Mucosa of gallbladder (tissue), 1 donor: ENCODE results near the gene KRTAP5-2. TPM values are rescaled to one million over a fixed set of nuclear protein-coding genes. Genes with fewer than 3 reads are reported as not detected.
"Not testable (repeated sequence)": the region's sequence is repeated elsewhere in the genome, so short reads cannot be mapped to it uniquely, and the experiment has no call there.

Source experiments
- DNase-seq: peaks from one replicate; pipeline ENCODE4 v3.0.0-alpha.2; 2020; ENCODE audit warnings: low spot score
- total RNA-seq: library from RNA; stranded (reverse); gene quantifications from one replicate; pipeline ENCODE4 v1.2.1, GENCODE V29; 2021
- donor health status: DM: no; HTN: no; CAD: no.

KRTAP5-2 gene
- total RNA-seq, 1 donor from 2014 or later = 0.26 TPM

- no peak for DNase-seq
Measured at GRCh38 chr11:1589996-1590395, 8.1 kb downstream of the KRTAP5-2 start.

GRCh38 chr11:1589191-1589963 is 8.7 kb downstream of the KRTAP5-2 start:
- DNase-seq = not testable (repeated sequence)

GRCh38 chr11:1586699-1587098 is 11.4 kb downstream of the KRTAP5-2 start:
- no peak for DNase-seq

- not testable (repeated sequence) for DNase-seq
Measured at GRCh38 chr11:1584661-1585370, 13.3 kb downstream of the KRTAP5-2 start, which contains the start of gene KRTAP5-1. Gene KRTAP5-1 (minus strand): TSS chr11:1585283. CDS start chr11:1585249, 34 bp downstream.

GRCh38 chr11:1582909-1583308 is 15.2 kb downstream of the KRTAP5-2 start:
- not testable (repeated sequence) for DNase-seq

GRCh38 chr11:1581976-1582375 is 16.1 kb downstream of the KRTAP5-2 start:
- no peak for DNase-seq

- DNase-seq = no peak
Measured at GRCh38 chr11:1576825-1577224, 21.3 kb downstream of the KRTAP5-2 start.

GRCh38 chr11:1575756-1576155 is 22.3 kb downstream of the KRTAP5-2 start:
- DNase-seq = not testable (repeated sequence)

GRCh38 chr11:1574933-1575242 is 23.2 kb downstream of the KRTAP5-2 start:
- DNase-seq = no peak

GRCh38 chr11:1574238-1574932 is 23.7 kb downstream of the KRTAP5-2 start:
- peak; percentile 61 for DNase-seq

- peak; percentile 79 for DNase-seq
Measured at GRCh38 chr11:1573903-1574237, 24.2 kb downstream of the KRTAP5-2 start.

GRCh38 chr11:1573077-1573902 is 24.8 kb downstream of the KRTAP5-2 start:
- DNase-seq = peak; percentile 48

GRCh38 chr11:1572197-1573076 is 25.7 kb downstream of the KRTAP5-2 start, which contains the start of gene DUSP8:
Gene DUSP8 (minus strand): TSS chr11:1572271. CDS start chr11:1565826, 6,445 bp downstream.
- DNase-seq = peak; percentile 94

GRCh38 chr11:1571760-1572196 is 26.3 kb downstream of the KRTAP5-2 start:
- DNase-seq = no peak

- DNase-seq = no peak
Measured at GRCh38 chr11:1570896-1571759, 27.0 kb downstream of the KRTAP5-2 start.

- no peak for DNase-seq
Measured at GRCh38 chr11:1570531-1570895, 27.6 kb downstream of the KRTAP5-2 start.

- no peak for DNase-seq
Measured at GRCh38 chr11:1570001-1570453, 28.1 kb downstream of the KRTAP5-2 start.

- DNase-seq = no peak
Measured at GRCh38 chr11:1569251-1569780, 28.8 kb downstream of the KRTAP5-2 start.

GRCh38 chr11:1568441-1568911 is 29.6 kb downstream of the KRTAP5-2 start:
- DNase-seq = no peak
